Subcutaneous adipose tissue (tissue), 4 donors: ENCODE data around the gene OR51D1. TPM values are rescaled to one million over a fixed set of nuclear protein-coding genes. Genes with fewer than 3 reads are reported as not detected.

Experiments
- total RNA-seq, 4 donors: library from RNA; depleted of rRNA; stranded (reverse); fragments of >200 nt; gene quantifications; one replicate each; pipeline ENCODE4 v1.1.0, GENCODE V29; 2016
- TF ChIP-seq, protein P1 (sequence below): fragments of 450-650 bp; IDR thresholded peaks from one replicate; pipeline ENCODE4 v1.5.1; 2016; ENCODE audit warnings: low read depth, mild to moderate bottlenecking, control low read depth, antibody characterized with exemption, moderate library complexity

OR51D1 gene
- total RNA-seq, 4 donors from 2014 or later = not detected

DNA sequence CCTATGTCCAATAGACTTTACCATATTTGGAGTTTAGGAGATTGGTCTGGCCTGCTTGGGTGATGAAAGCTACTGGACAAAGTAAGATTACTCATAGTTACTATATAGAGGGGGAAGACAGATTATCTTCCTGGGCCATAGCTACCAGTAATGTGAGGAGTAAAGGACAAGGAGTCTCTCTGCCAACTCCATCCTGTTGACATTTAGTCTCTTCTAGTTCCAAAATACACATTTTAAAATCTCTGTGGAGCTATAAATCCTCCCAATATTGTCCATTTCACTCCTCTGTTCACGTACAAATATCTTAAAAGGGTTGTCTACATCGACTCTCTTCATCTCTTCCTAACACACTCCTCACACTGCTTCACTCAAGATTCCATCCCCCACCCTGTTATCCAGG lies 1.1 kb upstream of the OR51D1 start:
- TF ChIP-seq, protein P1, sequence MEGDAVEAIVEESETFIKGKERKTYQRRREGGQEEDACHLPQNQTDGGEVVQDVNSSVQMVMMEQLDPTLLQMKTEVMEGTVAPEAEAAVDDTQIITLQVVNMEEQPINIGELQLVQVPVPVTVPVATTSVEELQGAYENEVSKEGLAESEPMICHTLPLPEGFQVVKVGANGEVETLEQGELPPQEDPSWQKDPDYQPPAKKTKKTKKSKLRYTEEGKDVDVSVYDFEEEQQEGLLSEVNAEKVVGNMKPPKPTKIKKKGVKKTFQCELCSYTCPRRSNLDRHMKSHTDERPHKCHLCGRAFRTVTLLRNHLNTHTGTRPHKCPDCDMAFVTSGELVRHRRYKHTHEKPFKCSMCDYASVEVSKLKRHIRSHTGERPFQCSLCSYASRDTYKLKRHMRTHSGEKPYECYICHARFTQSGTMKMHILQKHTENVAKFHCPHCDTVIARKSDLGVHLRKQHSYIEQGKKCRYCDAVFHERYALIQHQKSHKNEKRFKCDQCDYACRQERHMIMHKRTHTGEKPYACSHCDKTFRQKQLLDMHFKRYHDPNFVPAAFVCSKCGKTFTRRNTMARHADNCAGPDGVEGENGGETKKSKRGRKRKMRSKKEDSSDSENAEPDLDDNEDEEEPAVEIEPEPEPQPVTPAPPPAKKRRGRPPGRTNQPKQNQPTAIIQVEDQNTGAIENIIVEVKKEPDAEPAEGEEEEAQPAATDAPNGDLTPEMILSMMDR = no peak

- TF ChIP-seq, protein P1 = no peak
Measured at GRCh38 chr11:4637662-4638047, 378 bp downstream of the OR51D1 start.

DNA sequence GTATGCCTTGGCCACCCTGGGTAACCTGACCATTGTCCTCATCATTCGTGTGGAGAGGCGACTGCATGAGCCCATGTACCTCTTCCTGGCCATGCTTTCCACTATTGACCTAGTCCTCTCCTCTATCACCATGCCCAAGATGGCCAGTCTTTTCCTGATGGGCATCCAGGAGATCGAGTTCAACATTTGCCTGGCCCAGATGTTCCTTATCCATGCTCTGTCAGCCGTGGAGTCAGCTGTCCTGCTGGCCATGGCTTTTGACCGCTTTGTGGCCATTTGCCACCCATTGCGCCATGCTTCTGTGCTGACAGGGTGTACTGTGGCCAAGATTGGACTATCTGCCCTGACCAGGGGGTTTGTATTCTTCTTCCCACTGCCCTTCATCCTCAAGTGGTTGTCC lies 2.7 kb downstream of the OR51D1 start:
- TF ChIP-seq, protein P1 = no peak

- TF ChIP-seq, protein P1 = no peak
Measured at GRCh38 chr11:4641501-4641900, 4.2 kb downstream of the OR51D1 start.

- TF ChIP-seq, protein P1 = no peak
Measured at GRCh38 chr11:4642043-4642442, 4.8 kb downstream of the OR51D1 start.

GRCh38 chr11:4643076-4643475 lies 5.8 kb downstream of the OR51D1 start:
- TF ChIP-seq, protein P1 = no peak

- TF ChIP-seq, protein P1 = no peak
Measured at GRCh38 chr11:4643682-4644081, 6.4 kb downstream of the OR51D1 start, which contains the start of gene OR51E1. TSS of gene OR51E1 (plus strand) at chr11:4643982. CDS start at chr11:4652527, 8,545 bp downstream.

DNA sequence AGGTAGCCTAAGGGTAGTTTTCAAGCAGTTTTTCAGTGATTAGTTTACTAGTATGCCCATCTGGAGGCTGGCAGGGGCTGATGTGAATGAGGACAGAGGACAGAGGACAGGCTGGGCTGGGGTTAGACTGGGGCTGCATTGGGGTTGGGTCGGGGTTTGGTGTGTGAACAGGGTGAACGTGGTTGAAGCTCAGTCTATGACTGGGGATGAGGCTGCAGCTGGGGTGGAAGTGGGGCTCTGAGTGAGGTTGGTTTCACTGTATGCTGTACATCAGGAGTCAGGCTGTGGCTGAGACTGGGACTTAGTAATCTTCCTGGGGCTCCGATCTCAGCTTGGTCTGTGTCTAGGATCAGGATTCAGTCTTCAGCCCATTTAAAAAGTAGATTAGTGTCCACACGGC lies 7.0 kb downstream of the OR51D1 start:
- TF ChIP-seq, protein P1 = no peak
